ENCODE results near the gene TTC7B. TPM values are rescaled to one million over a fixed set of nuclear protein-coding genes. Genes with fewer than 3 reads are reported as not detected.

Gene TTC7B
- total RNA-seq, 2 donors from 2014 or later: 25.0 to 40.7 TPM

- no peaks in the 10 kb centered on the region for H3K27me3 ChIP-seq (replicated peaks; ENCODE audit: insufficient read depth)
- WGBS: 88% methylated on average over 11 of the region's 11 CpGs
- intact Hi-C loops (cut with DNase I): no loop called here
- H3K36me3 ChIP-seq: no peaks in the 10 kb centered on the region
- H3K4me1 ChIP-seq (replicated peaks): peaks cover 5% of the 10 kb centered on the region
- DNase-seq (ENCODE audit: low spot score): no peak
- no peak overlapping the region for H3K4me3 ChIP-seq
- peak overlapping the region in 1 of 2 donors; percentile 33 for H3K27ac ChIP-seq
- TF ChIP-seq POLR2AphosphoS5 (IDR thresholded peaks at IDR 0.05) (no peak), POLR2A (IDR thresholded peaks at IDR 0.05) (no peak)
- TF ChIP-seq, protein P1, sequence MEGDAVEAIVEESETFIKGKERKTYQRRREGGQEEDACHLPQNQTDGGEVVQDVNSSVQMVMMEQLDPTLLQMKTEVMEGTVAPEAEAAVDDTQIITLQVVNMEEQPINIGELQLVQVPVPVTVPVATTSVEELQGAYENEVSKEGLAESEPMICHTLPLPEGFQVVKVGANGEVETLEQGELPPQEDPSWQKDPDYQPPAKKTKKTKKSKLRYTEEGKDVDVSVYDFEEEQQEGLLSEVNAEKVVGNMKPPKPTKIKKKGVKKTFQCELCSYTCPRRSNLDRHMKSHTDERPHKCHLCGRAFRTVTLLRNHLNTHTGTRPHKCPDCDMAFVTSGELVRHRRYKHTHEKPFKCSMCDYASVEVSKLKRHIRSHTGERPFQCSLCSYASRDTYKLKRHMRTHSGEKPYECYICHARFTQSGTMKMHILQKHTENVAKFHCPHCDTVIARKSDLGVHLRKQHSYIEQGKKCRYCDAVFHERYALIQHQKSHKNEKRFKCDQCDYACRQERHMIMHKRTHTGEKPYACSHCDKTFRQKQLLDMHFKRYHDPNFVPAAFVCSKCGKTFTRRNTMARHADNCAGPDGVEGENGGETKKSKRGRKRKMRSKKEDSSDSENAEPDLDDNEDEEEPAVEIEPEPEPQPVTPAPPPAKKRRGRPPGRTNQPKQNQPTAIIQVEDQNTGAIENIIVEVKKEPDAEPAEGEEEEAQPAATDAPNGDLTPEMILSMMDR (IDR thresholded peaks at IDR 0.05): no peak
- no peaks in the 10 kb centered on the region for H3K9me3 ChIP-seq
These were observed 207.9 kb downstream of the TTC7B start for GRCh38 chr14:90608281-90608680.

DNA sequence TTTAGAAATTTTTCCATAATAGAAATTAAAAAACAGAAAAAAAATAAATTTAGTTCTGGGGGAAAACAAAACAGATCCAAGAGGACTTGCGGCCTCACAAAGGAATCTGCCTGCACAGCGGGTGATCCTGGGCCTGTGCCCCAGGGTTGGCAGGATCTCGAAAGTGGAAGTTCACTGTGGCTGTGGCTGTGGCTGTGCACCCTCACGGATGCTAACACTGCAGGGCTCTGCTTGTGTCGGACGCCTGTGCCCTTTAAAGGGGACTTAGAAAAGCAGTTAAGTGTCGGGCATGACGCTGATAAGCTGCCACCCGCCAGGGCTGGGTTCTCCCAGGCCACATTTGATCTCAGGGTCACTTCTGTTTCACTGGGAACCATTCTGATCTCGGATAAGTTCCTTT, 209.1 kb downstream of the TTC7B start:
- Histone ChIP-seq H3K27me3 (replicated peaks; ENCODE audit: insufficient read depth) (no peaks in the 10 kb centered on the region), H3K4me1 (replicated peaks) (peaks cover 2% of the 10 kb centered on the region), H3K4me3 (no peak overlapping the region), H3K27ac (no peak overlapping the region), H3K9me3 (no peaks in the 10 kb centered on the region), H3K36me3 (no peaks in the 10 kb centered on the region)
- intact Hi-C loops (cut with DNase I): no loop called here
- TF ChIP-seq, protein P1 (IDR thresholded peaks at IDR 0.05): no peak
- no peak for TF ChIP-seq POLR2A (IDR thresholded peaks at IDR 0.05)
- no peak for TF ChIP-seq POLR2AphosphoS5 (IDR thresholded peaks at IDR 0.05)
- DNase-seq (ENCODE audit: low spot score): no peak
- WGBS: 94% methylated on average over 10 of the region's 10 CpGs

- H3K9me3 ChIP-seq: no peaks in the 10 kb centered on the region
- no peaks in the 10 kb centered on the region for H3K36me3 ChIP-seq
- no peak overlapping the region for H3K4me3 ChIP-seq
- no peak for DNase-seq (ENCODE audit: low spot score)
- no peak overlapping the region for H3K27ac ChIP-seq
- no peaks in the 10 kb centered on the region for H3K27me3 ChIP-seq (replicated peaks; ENCODE audit: insufficient read depth)
- 93% methylated on average over 2 of the region's 2 CpGs for WGBS
- no peaks in the 10 kb centered on the region for H3K4me1 ChIP-seq (replicated peaks)
- intact Hi-C loops (cut with DNase I): no loop called here
- TF ChIP-seq POLR2AphosphoS5 (IDR thresholded peaks at IDR 0.05) (no peak), POLR2A (IDR thresholded peaks at IDR 0.05) (no peak)
- TF ChIP-seq, protein P1 (IDR thresholded peaks at IDR 0.05): no peak
These were observed 209.8 kb downstream of the TTC7B start for GRCh38 chr14:90606434-90606833.

GRCh38 chr14:90605430-90605829, 210.8 kb downstream of the TTC7B start:
- WGBS: 89% methylated on average over 6 of the region's 6 CpGs
- intact Hi-C loops (cut with DNase I): no loop called here

DNA sequence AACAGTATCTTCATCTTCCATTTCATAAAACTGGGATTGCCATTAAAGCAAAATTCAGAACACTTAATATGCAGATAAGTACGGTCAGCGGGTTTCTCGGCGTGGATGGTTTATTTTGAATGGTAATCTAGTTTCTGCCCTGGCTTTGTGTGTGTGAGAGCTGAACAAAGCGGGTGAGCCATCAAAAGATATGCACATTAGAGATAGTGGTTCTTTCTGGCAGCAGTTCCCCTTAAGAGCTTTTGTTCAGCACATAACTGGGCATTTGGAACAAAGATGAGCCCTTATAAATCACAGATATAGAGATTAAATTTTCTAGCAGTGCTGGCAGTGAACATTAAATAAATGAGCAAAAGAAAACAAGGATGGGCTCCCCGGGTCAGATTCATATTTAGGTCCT, 211.9 kb downstream of the TTC7B start:
- DNase-seq (ENCODE audit: low spot score): no peak
- Histone ChIP-seq H3K27me3 (replicated peaks; ENCODE audit: insufficient read depth) (no peaks in the 10 kb centered on the region), H3K4me3 (no peak overlapping the region), H3K4me1 (replicated peaks) (no peaks in the 10 kb centered on the region), H3K36me3 (no peaks in the 10 kb centered on the region), H3K9me3 (no peaks in the 10 kb centered on the region), H3K27ac (no peak overlapping the region)
- 38% methylated on average over 6 of the region's 6 CpGs for WGBS
- intact Hi-C loops (cut with DNase I): no loop called here
- TF ChIP-seq POLR2AphosphoS5 (IDR thresholded peaks at IDR 0.05) (no peak), POLR2A (IDR thresholded peaks at IDR 0.05) (no peak)
- TF ChIP-seq, protein P1 (IDR thresholded peaks at IDR 0.05): no peak

More at GRCh38 chr14:90605430-90605829, 210.8 kb downstream of the TTC7B start:
- Histone ChIP-seq H3K27me3 (replicated peaks; ENCODE audit: insufficient read depth) (no peaks in the 10 kb centered on the region), H3K9me3 (no peaks in the 10 kb centered on the region), H3K27ac (no peak overlapping the region), H3K36me3 (no peaks in the 10 kb centered on the region), H3K4me3 (no peak overlapping the region), H3K4me1 (replicated peaks) (no peaks in the 10 kb centered on the region)
- TF ChIP-seq POLR2AphosphoS5 (IDR thresholded peaks at IDR 0.05) (no peak), POLR2A (IDR thresholded peaks at IDR 0.05) (no peak)
- TF ChIP-seq, protein P1 (IDR thresholded peaks at IDR 0.05): no peak
- DNase-seq (ENCODE audit: low spot score): no peak

All from prostate gland (tissue), 2 donors.